ENCODE data around the gene SUPV3L1. TPM values are rescaled to one million over a fixed set of nuclear protein-coding genes. Genes with fewer than 3 reads are reported as not detected.

SUPV3L1 gene
- total and polyA plus RNA-seq, 2 of the 8 experiments (the other 6 are each of a cell fraction or from before 2014, with no cell fraction given): 34.6 to 45.6 TPM

- H2BK20ac ChIP-seq (ENCODE audit: low read length): no peak overlapping the region
- H2AFZ ChIP-seq (ENCODE audit: low read length): peak overlapping the region; percentile 26; the same call in 1 of the 2 replicates
- H2BK5ac ChIP-seq (ENCODE audit: low read depth, low read length): no peak overlapping the region
- no peak overlapping the region for H3K4me3 ChIP-seq (ENCODE audit: extremely low read depth in 1 of 4, insufficient read depth in 2 of 4, low read depth in 3 of 4, low read length in 4 of 4)
- no peak overlapping the region for H3K4me2 ChIP-seq (ENCODE audit: insufficient read depth in 1 of 2, low read depth in 2 of 2, low read length in 2 of 2)
- H3K4me1 ChIP-seq (replicated peaks in 1 of 4; ENCODE audit: control insufficient read depth in 3 of 4, insufficient read depth in 4 of 4, low read length in 3 of 4): peaks cover 0 to 13% (median 3%) of the 10 kb centered on the region in 4 experiments; a peak in 5 of 7 replicates
- no peak overlapping the region for H3K14ac ChIP-seq (ENCODE audit: insufficient read length)
- no peak overlapping the region for H3K9ac ChIP-seq (replicated peaks in 1 of 4; ENCODE audit: extremely low read depth in 1 of 4, low read depth in 3 of 4, low read length in 3 of 4)
- H4K8ac ChIP-seq (ENCODE audit: extremely low read depth, insufficient read depth, low read length): no peak overlapping the region
- H4K20me1 ChIP-seq (replicated peaks in 1 of 2; ENCODE audit: control insufficient read depth in 1 of 2, insufficient read depth in 2 of 2, low read length in 2 of 2): no peaks in the 10 kb centered on the region
- H3K18ac ChIP-seq (ENCODE audit: extremely low read depth, low read length): no peak overlapping the region
- H4K91ac ChIP-seq (replicated peaks; ENCODE audit: insufficient read length, low read length): no peak overlapping the region
- H3K4ac ChIP-seq (replicated peaks; ENCODE audit: insufficient read length, low read depth, low read length): no peak overlapping the region
- no peaks in the 10 kb centered on the region for H3K9me3 ChIP-seq (ENCODE audit: insufficient read depth in 2 of 2, low read depth in 1 of 2, low read length in 1 of 2)
- no peaks in the 10 kb centered on the region for H3K79me1 ChIP-seq (ENCODE audit: low read depth, low read length)
- H3K56ac ChIP-seq (replicated peaks; ENCODE audit: insufficient read length, low read depth, low read length): no peak overlapping the region
- no peaks in the 10 kb centered on the region for H3K36me3 ChIP-seq (ENCODE audit: control insufficient read depth in 2 of 4, insufficient read depth in 4 of 4, low read length in 3 of 4)
- DNase-seq (ENCODE audit: low read depth in 1 of 2, low spot score in 2 of 2): no peak
- no peaks in the 10 kb centered on the region for H3K27me3 ChIP-seq (replicated peaks in 1 of 4; ENCODE audit: control insufficient read depth in 3 of 4, extremely low read depth in 1 of 4, insufficient read depth in 3 of 4, low read length in 3 of 4)
- no peak overlapping the region for H3K27ac ChIP-seq (ENCODE audit: low read depth, low read length)
- H2AK5ac ChIP-seq (ENCODE audit: low read depth, low read length): no peak overlapping the region
- peak overlapping the region; percentile 1; the same call in 1 of the 2 replicates for H2BK12ac ChIP-seq (ENCODE audit: low read depth, low read length)
- no peaks in the 10 kb centered on the region for H3K79me2 ChIP-seq (ENCODE audit: control insufficient read depth in 1 of 2, insufficient read depth in 2 of 2, low read length in 2 of 2)
- no peak for FAIRE-seq
- no peak overlapping the region for H4K5ac ChIP-seq (ENCODE audit: insufficient read length, low read depth, low read length)
- H3K23me2 ChIP-seq (ENCODE audit: low read depth, low read length): no peaks in the 10 kb centered on the region
- no peak overlapping the region for H2BK120ac ChIP-seq (replicated peaks; ENCODE audit: low read depth, low read length)
- POLR2A ChIA-PET (ENCODE audit: partially characterized antibody): no interaction called here
- CTCF ChIA-PET (ENCODE audit: partially characterized antibody): interaction anchor here (1.5 to 2.1 kb wide), 3 partner anchors 8 to 178 kb away, joined by 3 to 10 read pairs (median 4); no protein-coding TSS in a partner anchor
- WGBS, 2 experiments (ENCODE audit: extremely low coverage in 1 of 2, insufficient coverage in 1 of 2, insufficient read length in 1 of 2, insufficient replicate concordance in 2 of 2, low coverage in 1 of 2, low lambda C conversion rate in 2 of 2, missing lambda C conversion rate in 1 of 2): 87% methylated on average over 5 of the region's 5 CpGs; no CpG with 5 or more reads in 1 of the 2 experiments
- H2BK15ac ChIP-seq (ENCODE audit: low read length): 0 out of 2 replicates have a peak overlapping the region, but pooled peaks have one; percentile 37
- no peak for TF ChIP-seq JUND (IDR thresholded peaks at IDR 0.05; ENCODE audit: low read length)
- no peak for TF ChIP-seq HDAC6 (IDR thresholded peaks at IDR 0.05; ENCODE audit: low read depth, low read length)
- TF ChIP-seq KDM4A (IDR thresholded peaks at IDR 0.05; ENCODE audit: low read depth, low read length, severe bottlenecking): no peak
- TF ChIP-seq FOSL1 (IDR thresholded peaks at IDR 0.05; ENCODE audit: insufficient read depth, low read depth, low read length): no peak
- no peak for TF ChIP-seq NRF1 (IDR thresholded peaks at IDR 0.05; ENCODE audit: low read depth, low read length)
- no peak for TF ChIP-seq BACH1 (IDR thresholded peaks at IDR 0.05; ENCODE audit: low read length)
- no peak for TF ChIP-seq SAP30 (IDR thresholded peaks at IDR 0.05; ENCODE audit: insufficient read depth, insufficient replicate concordance, low read length)
- no peak for TF ChIP-seq CTBP2 (IDR thresholded peaks at IDR 0.05; ENCODE audit: borderline replicate concordance, insufficient read depth, insufficient read length, low read length)
- no peak for TF ChIP-seq CBX5 (IDR thresholded peaks at IDR 0.05; ENCODE audit: low read depth, low read length)
- no peak for TF ChIP-seq KDM1A (IDR thresholded peaks at IDR 0.05; ENCODE audit: borderline replicate concordance, low read length)
- no peak overlapping the region for H3K23ac ChIP-seq (ENCODE audit: insufficient read length)
Observed at GRCh38 chr10:69230128-69230527, 50.1 kb downstream of the SUPV3L1 start.

Measured in H1 (cell line).